ENCODE data around the gene TRIP13.

TRIP13 gene

DNA sequence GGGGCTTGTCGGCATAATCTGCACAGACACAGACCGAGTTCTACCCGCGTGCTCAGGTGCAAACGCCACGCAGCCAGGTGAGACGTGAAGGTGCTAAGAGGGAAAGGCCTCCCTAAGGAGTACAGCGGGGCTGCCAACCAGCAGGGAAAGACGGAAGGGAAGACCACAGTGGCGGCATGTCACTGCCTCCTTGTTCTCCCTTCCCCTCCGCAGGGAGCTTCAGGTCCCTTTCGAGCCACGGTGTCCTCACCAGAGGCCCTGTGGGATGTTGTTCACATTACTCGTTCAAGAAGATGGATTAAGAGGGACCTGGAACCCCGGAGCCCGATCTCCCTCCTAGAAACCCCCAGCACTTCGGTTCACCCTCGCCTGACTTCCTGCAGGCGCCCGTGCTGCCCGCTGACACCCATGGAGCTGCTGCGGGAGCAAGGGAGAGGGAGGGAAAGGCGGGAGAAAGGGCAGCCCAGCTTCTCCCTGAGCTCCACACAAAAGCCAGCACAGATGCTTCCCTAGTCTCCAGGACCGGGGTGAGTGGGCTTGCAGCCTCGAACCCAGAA is 769 bp upstream of the TRIP13 start:
- Histone ChIP-seq H3K36me3 (ENCODE audit: control insufficient read depth in 2 of 2, insufficient read depth in 2 of 2, low read length in 2 of 2) (peaks cover 30 to 36% of the 10 kb centered on the region in 2 donors), H3K27ac (ENCODE audit: low read depth in 2 of 2, low read length in 2 of 2) (peak overlapping the region; percentile 89 to 90), H3K9ac (ENCODE audit: low read depth in 1 of 2, low read length in 2 of 2) (peak overlapping the region; percentile 79 to 89), H3K9me3 (ENCODE audit: control insufficient read depth in 2 of 2, low read length in 2 of 2) (no peaks in the 10 kb centered on the region), H3K27me3 (ENCODE audit: control insufficient read depth in 2 of 2, insufficient read depth in 2 of 2, low read length in 2 of 2) (no peaks in the 10 kb centered on the region), H3K4me1 (ENCODE audit: control insufficient read depth in 2 of 2, insufficient read depth in 2 of 2, low read length in 2 of 2) (peaks cover 12 to 14% of the 10 kb centered on the region in 2 donors), H3K4me3 (ENCODE audit: low read length in 2 of 2) (peak overlapping the region; percentile 84 to 93)

DNA sequence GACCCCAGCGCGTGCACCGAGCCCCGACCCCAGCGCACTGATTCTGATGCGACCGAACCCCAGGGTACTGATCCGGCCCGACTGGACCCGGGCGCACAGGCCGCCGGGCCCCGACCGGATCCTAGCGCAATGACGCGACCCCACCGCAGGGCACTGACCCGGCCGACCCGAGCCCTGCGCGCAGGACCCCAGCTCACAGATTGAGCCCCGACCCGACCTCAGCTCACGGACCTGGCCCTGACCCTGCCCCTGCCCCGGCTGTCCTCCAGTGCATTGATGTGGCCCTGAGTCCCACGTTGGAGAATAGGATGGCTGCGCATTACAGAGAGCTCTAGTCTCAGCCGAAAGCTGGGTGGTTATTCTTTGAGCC is 438 bp downstream of the TRIP13 start:
- peaks cover 12 to 14% of the 10 kb centered on the region in 2 donors for H3K4me1 ChIP-seq (ENCODE audit: control insufficient read depth in 2 of 2, insufficient read depth in 2 of 2, low read length in 2 of 2)
- no peak overlapping the region for H3K27ac ChIP-seq (ENCODE audit: low read depth in 2 of 2, low read length in 2 of 2)
- H3K36me3 ChIP-seq (ENCODE audit: control insufficient read depth in 2 of 2, insufficient read depth in 2 of 2, low read length in 2 of 2) = peaks cover 25 to 27% of the 10 kb centered on the region in 2 donors
- peak overlapping the region in 1 of 2 donors; percentile 79 for H3K9ac ChIP-seq (ENCODE audit: low read depth in 1 of 2, low read length in 2 of 2)
- H3K27me3 ChIP-seq (ENCODE audit: control insufficient read depth in 2 of 2, insufficient read depth in 2 of 2, low read length in 2 of 2) = no peaks in the 10 kb centered on the region
- peak overlapping the region; percentile 84 to 93 for H3K4me3 ChIP-seq (ENCODE audit: low read length in 2 of 2)
- no peaks in the 10 kb centered on the region for H3K9me3 ChIP-seq (ENCODE audit: control insufficient read depth in 2 of 2, low read length in 2 of 2)

DNA sequence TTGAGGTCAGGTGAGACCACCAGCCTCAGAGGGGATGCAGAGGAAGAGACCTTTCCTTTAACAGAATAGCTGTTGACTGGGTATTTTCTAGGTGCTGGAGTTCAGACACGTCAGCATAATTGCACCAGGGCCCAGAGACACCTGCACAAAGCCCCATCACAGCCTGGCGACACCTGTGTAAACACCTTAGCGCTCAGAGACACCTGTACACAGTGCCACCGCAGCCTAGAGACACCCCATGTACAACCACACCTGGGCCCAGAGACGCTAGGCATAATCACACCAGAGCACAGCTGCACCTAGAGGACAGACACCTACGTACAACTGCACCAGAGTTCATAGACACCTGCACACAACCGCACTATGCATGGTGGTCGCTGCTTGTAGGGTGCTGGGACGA is 1.0 kb downstream of the TRIP13 start:
- Histone ChIP-seq H3K36me3 (ENCODE audit: control insufficient read depth in 2 of 2, insufficient read depth in 2 of 2, low read length in 2 of 2) (peaks cover 19 to 23% of the 10 kb centered on the region in 2 donors), H3K4me1 (ENCODE audit: control insufficient read depth in 2 of 2, insufficient read depth in 2 of 2, low read length in 2 of 2) (peaks cover 12 to 14% of the 10 kb centered on the region in 2 donors), H3K27ac (ENCODE audit: low read depth in 2 of 2, low read length in 2 of 2) (no peak overlapping the region), H3K9ac (ENCODE audit: low read depth in 1 of 2, low read length in 2 of 2) (no peak overlapping the region), H3K27me3 (ENCODE audit: control insufficient read depth in 2 of 2, insufficient read depth in 2 of 2, low read length in 2 of 2) (no peaks in the 10 kb centered on the region), H3K4me3 (ENCODE audit: low read length in 2 of 2) (no peak overlapping the region), H3K9me3 (ENCODE audit: control insufficient read depth in 2 of 2, low read length in 2 of 2) (no peaks in the 10 kb centered on the region)

DNA sequence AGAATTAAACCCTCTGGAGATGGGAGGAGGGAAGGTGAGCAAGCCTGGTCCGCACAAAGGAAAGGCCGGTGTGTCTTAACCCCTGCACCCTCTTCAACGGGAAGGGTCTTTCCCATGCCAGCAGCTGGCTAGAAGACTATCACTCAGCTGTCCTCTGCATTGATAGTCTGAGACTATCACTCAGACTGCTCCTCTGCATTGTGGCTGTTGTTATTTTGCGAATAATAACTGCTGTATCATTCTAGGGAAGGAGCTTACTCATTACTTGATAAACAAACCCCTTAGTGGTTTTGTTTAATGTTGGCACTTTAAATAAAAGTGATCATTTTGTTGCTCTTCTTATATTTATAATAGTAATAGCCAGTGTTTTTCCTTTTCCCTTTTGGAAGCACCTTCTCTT is 8.1 kb downstream of the TRIP13 start:
- Histone ChIP-seq H3K36me3 (ENCODE audit: control insufficient read depth in 2 of 2, insufficient read depth in 2 of 2, low read length in 2 of 2) (no peaks in the 10 kb centered on the region), H3K27me3 (ENCODE audit: control insufficient read depth in 2 of 2, insufficient read depth in 2 of 2, low read length in 2 of 2) (no peaks in the 10 kb centered on the region), H3K9me3 (ENCODE audit: control insufficient read depth in 2 of 2, low read length in 2 of 2) (no peaks in the 10 kb centered on the region), H3K9ac (ENCODE audit: low read depth in 1 of 2, low read length in 2 of 2) (no peak overlapping the region), H3K4me1 (ENCODE audit: control insufficient read depth in 2 of 2, insufficient read depth in 2 of 2, low read length in 2 of 2) (no peaks in the 10 kb centered on the region), H3K4me3 (ENCODE audit: low read length in 2 of 2) (no peak overlapping the region), H3K27ac (ENCODE audit: low read depth in 2 of 2, low read length in 2 of 2) (no peak overlapping the region)

DNA sequence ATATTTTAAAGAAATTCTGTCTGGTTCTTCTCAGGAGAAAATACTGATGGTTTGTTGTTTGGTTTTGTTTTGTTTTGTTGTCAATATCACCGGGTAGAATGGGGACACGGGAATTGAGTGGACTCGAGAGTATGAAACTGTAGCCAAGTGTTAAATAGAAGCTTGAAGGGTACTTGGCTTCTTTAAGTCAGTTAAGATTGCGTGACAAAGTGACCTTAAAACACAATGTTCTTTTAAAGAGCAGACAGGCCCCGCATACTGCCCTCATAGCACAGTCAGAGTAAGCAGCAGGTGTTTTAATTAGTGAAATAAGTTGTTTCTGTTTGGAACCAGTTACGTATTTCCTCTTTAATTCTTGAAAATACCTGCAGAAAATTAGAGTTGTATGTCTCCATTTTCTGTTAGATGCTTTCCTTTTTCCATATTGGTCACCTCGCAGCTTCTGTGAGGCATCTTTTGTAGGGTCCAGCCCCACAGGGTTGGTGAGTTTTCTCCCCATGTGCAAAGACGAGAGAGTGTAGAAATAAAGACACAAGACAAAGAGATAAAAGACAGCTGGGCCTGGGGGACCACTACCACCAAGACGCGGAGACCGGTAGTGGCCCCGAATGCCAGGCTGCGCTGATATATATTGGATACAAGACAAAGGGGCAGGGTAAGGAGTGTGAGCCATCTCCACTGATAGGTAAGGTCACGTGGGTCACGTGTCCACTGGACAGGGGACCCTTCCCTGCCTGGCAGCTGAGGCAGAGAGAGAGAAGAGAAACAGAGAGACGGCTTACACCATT is 9.6 kb downstream of the TRIP13 start:
- no peak overlapping the region for H3K9ac ChIP-seq (ENCODE audit: low read depth in 1 of 2, low read length in 2 of 2)
- H3K27ac ChIP-seq (ENCODE audit: low read depth in 2 of 2, low read length in 2 of 2) = no peak overlapping the region
- no peaks in the 10 kb centered on the region for H3K4me1 ChIP-seq (ENCODE audit: control insufficient read depth in 2 of 2, insufficient read depth in 2 of 2, low read length in 2 of 2)

DNA sequence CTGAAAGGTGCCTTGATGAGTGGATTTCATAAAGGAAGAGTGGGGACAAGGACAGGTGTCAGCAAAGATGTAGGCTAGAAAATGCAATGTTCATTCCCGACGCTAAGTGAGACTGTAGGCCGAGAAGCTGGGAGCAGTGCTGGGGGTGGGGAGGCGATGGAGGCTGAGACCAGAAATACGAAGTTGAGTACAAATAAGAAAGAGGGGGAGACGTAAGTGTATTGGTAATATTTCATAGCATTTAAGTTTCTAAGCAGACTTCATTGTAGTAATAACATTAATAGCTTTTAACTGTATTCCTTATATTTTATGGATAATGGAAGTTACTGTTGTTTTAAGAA is 11.0 kb downstream of the TRIP13 start:
- Histone ChIP-seq H3K36me3 (ENCODE audit: control insufficient read depth in 2 of 2, insufficient read depth in 2 of 2, low read length in 2 of 2) (peaks cover 2 to 3% of the 10 kb centered on the region in 2 donors), H3K4me1 (ENCODE audit: control insufficient read depth in 2 of 2, insufficient read depth in 2 of 2, low read length in 2 of 2) (no peaks in the 10 kb centered on the region), H3K4me3 (ENCODE audit: low read length in 2 of 2) (no peak overlapping the region), H3K27ac (ENCODE audit: low read depth in 2 of 2, low read length in 2 of 2) (no peak overlapping the region), H3K9ac (ENCODE audit: low read depth in 1 of 2, low read length in 2 of 2) (no peak overlapping the region), H3K27me3 (ENCODE audit: control insufficient read depth in 2 of 2, insufficient read depth in 2 of 2, low read length in 2 of 2) (no peaks in the 10 kb centered on the region), H3K9me3 (ENCODE audit: control insufficient read depth in 2 of 2, low read length in 2 of 2) (no peaks in the 10 kb centered on the region)

More for the DNA sequence above, 9.6 kb downstream of the TRIP13 start:
- H3K4me3 ChIP-seq (ENCODE audit: low read length in 2 of 2) = no peak overlapping the region
- H3K27me3 ChIP-seq (ENCODE audit: control insufficient read depth in 2 of 2, insufficient read depth in 2 of 2, low read length in 2 of 2) = no peaks in the 10 kb centered on the region
- no peaks in the 10 kb centered on the region for H3K36me3 ChIP-seq (ENCODE audit: control insufficient read depth in 2 of 2, insufficient read depth in 2 of 2, low read length in 2 of 2)
- H3K9me3 ChIP-seq (ENCODE audit: control insufficient read depth in 2 of 2, low read length in 2 of 2) = no peaks in the 10 kb centered on the region

DNA sequence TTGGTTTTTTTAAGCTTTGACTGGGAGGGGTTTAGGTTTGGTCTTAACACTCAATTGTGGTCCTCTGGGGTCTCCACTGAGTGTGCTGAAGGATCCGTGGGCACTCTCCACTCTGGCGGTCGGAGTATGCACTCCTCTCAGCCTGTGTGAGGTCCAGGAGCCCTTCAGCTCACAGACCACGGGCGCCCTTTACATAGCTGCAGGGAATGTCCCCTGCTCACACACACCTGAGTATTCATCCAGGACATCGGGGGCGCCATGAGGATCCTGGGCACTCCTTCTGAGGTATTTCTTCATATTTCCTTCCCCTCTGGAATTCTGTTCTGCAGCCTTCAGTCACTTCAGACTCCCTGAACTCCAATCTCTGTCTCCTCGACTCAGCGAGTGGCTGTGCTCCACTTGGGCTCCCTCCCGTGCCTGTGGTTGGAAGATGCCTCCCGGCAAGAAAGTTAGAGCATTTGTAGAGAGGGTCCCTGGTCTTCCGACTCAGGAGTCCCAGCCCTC is 12.5 kb downstream of the TRIP13 start:
- no peaks in the 10 kb centered on the region for H3K4me1 ChIP-seq (ENCODE audit: control insufficient read depth in 2 of 2, insufficient read depth in 2 of 2, low read length in 2 of 2)
- no peaks in the 10 kb centered on the region for H3K27me3 ChIP-seq (ENCODE audit: control insufficient read depth in 2 of 2, insufficient read depth in 2 of 2, low read length in 2 of 2)

DNA sequence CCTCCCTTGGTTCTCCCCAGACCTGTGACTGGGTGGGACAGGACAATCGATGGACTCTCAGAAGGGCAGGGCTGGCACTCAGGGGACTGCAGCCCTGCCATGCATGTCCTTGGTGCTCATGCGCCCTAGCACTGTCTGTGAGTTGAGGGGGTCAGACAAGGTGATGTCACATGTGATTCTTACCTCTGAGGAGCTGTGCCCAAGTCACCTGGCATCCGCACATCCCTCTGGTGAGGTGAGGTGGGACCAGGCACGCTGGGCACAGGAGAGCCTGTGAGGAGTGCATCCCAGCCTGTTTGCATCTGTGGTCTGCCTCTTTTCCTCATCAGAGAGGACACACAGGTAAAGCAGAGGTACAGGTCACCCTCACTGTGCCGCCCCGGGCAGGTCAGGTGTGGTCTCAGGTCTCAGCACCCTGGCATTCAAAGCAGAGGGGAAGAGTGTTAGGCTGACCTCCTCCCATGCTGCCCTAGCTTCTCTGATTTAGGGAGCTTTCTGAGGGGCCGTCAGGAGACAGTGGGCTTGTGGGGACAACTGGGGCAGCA is 14.8 kb downstream of the TRIP13 start:
- H3K27ac ChIP-seq (ENCODE audit: low read depth in 2 of 2, low read length in 2 of 2) = no peak overlapping the region
- H3K9ac ChIP-seq (ENCODE audit: low read depth in 1 of 2, low read length in 2 of 2) = no peak overlapping the region
- H3K27me3 ChIP-seq (ENCODE audit: control insufficient read depth in 2 of 2, insufficient read depth in 2 of 2, low read length in 2 of 2) = no peaks in the 10 kb centered on the region
- no peaks in the 10 kb centered on the region for H3K9me3 ChIP-seq (ENCODE audit: control insufficient read depth in 2 of 2, low read length in 2 of 2)
- H3K4me3 ChIP-seq (ENCODE audit: low read length in 2 of 2) = no peak overlapping the region
- peaks cover 2 to 3% of the 10 kb centered on the region in 2 donors for H3K36me3 ChIP-seq (ENCODE audit: control insufficient read depth in 2 of 2, insufficient read depth in 2 of 2, low read length in 2 of 2)
- H3K4me1 ChIP-seq (ENCODE audit: control insufficient read depth in 2 of 2, insufficient read depth in 2 of 2, low read length in 2 of 2) = no peaks in the 10 kb centered on the region

More for the DNA sequence above, 12.5 kb downstream of the TRIP13 start:
- Histone ChIP-seq H3K4me3 (ENCODE audit: low read length in 2 of 2) (no peak overlapping the region), H3K9me3 (ENCODE audit: control insufficient read depth in 2 of 2, low read length in 2 of 2) (no peaks in the 10 kb centered on the region), H3K27ac (ENCODE audit: low read depth in 2 of 2, low read length in 2 of 2) (no peak overlapping the region), H3K36me3 (ENCODE audit: control insufficient read depth in 2 of 2, insufficient read depth in 2 of 2, low read length in 2 of 2) (peaks cover 2 to 3% of the 10 kb centered on the region in 2 donors), H3K9ac (ENCODE audit: low read depth in 1 of 2, low read length in 2 of 2) (no peak overlapping the region)

DNA sequence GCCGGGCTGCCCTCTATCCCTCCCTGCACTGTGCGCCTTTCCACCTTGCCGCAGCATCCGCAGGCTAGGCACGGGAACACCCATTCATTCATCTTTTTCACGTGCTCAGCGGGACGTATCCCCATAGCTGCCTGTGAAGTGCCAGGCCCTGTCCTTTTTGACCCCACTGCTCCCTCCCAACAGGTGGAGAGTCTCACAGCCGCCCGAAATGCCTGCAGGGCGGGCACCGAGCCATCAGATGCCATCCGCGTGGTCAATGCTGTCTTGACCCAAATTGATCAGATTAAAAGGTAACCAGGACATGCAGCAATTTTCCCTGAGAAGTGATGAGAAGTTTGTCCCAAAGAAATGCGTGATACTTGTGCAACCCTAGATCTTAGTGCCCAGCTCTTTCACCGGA is 15.5 kb downstream of the TRIP13 start:
- H3K9me3 ChIP-seq (ENCODE audit: control insufficient read depth in 2 of 2, low read length in 2 of 2) = no peaks in the 10 kb centered on the region

DNA sequence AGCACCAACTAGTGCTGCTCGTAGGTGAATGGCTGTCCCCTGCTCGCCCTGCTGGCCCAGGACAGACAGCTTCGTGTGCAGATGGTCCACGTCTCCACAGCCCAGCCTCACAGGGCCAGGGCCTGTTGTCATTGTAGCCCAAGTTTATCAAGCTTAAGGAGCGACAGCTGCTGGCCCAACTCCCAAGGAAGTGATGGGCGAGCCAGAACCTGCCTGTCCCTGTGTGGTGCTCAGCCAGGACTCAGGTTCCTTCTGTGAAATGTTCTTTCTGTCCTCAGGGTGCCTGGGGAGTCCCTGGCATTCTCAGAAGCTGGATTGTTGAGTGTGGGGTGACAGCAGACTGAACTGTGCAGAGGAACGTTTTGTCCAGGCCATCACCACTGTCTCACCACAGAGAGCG is 16.4 kb downstream of the TRIP13 start:
- no peaks in the 10 kb centered on the region for H3K27me3 ChIP-seq (ENCODE audit: control insufficient read depth in 2 of 2, insufficient read depth in 2 of 2, low read length in 2 of 2)
- no peaks in the 10 kb centered on the region for H3K9me3 ChIP-seq (ENCODE audit: control insufficient read depth in 2 of 2, low read length in 2 of 2)
- H3K4me1 ChIP-seq (ENCODE audit: control insufficient read depth in 2 of 2, insufficient read depth in 2 of 2, low read length in 2 of 2) = no peaks in the 10 kb centered on the region
- H3K27ac ChIP-seq (ENCODE audit: low read depth in 2 of 2, low read length in 2 of 2) = no peak overlapping the region
- H3K36me3 ChIP-seq (ENCODE audit: control insufficient read depth in 2 of 2, insufficient read depth in 2 of 2, low read length in 2 of 2) = peaks cover 2 to 4% of the 10 kb centered on the region in 2 donors
- H3K9ac ChIP-seq (ENCODE audit: low read depth in 1 of 2, low read length in 2 of 2) = no peak overlapping the region
- no peak overlapping the region for H3K4me3 ChIP-seq (ENCODE audit: low read length in 2 of 2)

More for the DNA sequence above, 15.5 kb downstream of the TRIP13 start:
- Histone ChIP-seq H3K9ac (ENCODE audit: low read depth in 1 of 2, low read length in 2 of 2) (no peak overlapping the region), H3K36me3 (ENCODE audit: control insufficient read depth in 2 of 2, insufficient read depth in 2 of 2, low read length in 2 of 2) (peaks cover 2 to 3% of the 10 kb centered on the region in 2 donors), H3K27ac (ENCODE audit: low read depth in 2 of 2, low read length in 2 of 2) (no peak overlapping the region), H3K4me3 (ENCODE audit: low read length in 2 of 2) (no peak overlapping the region), H3K4me1 (ENCODE audit: control insufficient read depth in 2 of 2, insufficient read depth in 2 of 2, low read length in 2 of 2) (no peaks in the 10 kb centered on the region), H3K27me3 (ENCODE audit: control insufficient read depth in 2 of 2, insufficient read depth in 2 of 2, low read length in 2 of 2) (no peaks in the 10 kb centered on the region)

All from mucosa of rectum (tissue), 2 donors.